Muscle of leg (tissue), 11 donors: ENCODE measurements around the gene HOMEZ. TPM values are rescaled to one million over a fixed set of nuclear protein-coding genes. Genes with fewer than 3 reads are reported as not detected.

Experiments
- DNase-seq: peaks from one replicate; pipeline ENCODE4 v3.0.0; 2013
- H3K27ac ChIP-seq: one replicate; pipeline ENCODE4 v1.5.1; 2013; ENCODE audit warnings: mild to moderate bottlenecking, low read length, control low read depth
- H3K27me3 ChIP-seq: one replicate; pipeline ENCODE4 v1.6.1; 2013; ENCODE audit warnings: low read length; ENCODE audit not compliant: control insufficient read depth, insufficient read depth
- H3K36me3 ChIP-seq: one replicate; pipeline ENCODE4 v1.6.1; 2013; ENCODE audit warnings: low read length; ENCODE audit not compliant: control insufficient read depth, insufficient read depth
- H3K4me1 ChIP-seq: one replicate; pipeline ENCODE4 v1.6.1; 2013; ENCODE audit warnings: low read length; ENCODE audit not compliant: control insufficient read depth, insufficient read depth
- H3K4me3 ChIP-seq: one replicate; pipeline ENCODE4 v1.5.1; 2013; ENCODE audit warnings: low read length, control low read depth
- H3K9me3 ChIP-seq: replicated peaks from 2 replicates; pipeline ENCODE4 v1.6.1; 2013; ENCODE audit warnings: low read depth, low read length; ENCODE audit not compliant: control insufficient read depth
- WGBS: methylation state at CpG from one replicate; pipeline ENCODE4 v1.1.5; 2013; ENCODE audit warnings: missing lambda C conversion rate; ENCODE audit not compliant: insufficient coverage; 5-methylcytosine and 5-hydroxymethylcytosine counted together
- polyA plus RNA-seq, 8 donors: library from polyadenylated mRNA; unstranded; fragments of 120-200 nt; gene quantifications; one replicate each; pipeline versions ENCODE4 v1.2.1 to v1.2.3, GENCODE V29; 2013; ENCODE audit warnings: inconsistent platforms in 1 of 8, low replicate concordance in 1 of 8; ENCODE audit not compliant: insufficient read length in 8 of 8, insufficient read depth in 1 of 8
- total RNA-seq: library from RNA; stranded (reverse); fragments of 120-200 nt; gene quantifications from one replicate; pipeline ENCODE4 v1.2.4, GENCODE V29; 2013

Gene HOMEZ
- total and polyA plus RNA-seq, 9 donors, result 8.6 to 12.6 (median 10.9) TPM

- WGBS, result 54% methylated on average over 5 of the region's 10 CpGs
- Histone ChIP-seq H3K27me3 (no peaks in the 10 kb centered on the region), H3K4me3 (peak overlapping the region; percentile 86), H3K9me3 (no peaks in the 10 kb centered on the region), H3K27ac (peak overlapping the region; percentile 93), H3K36me3 (peaks cover 32% of the 10 kb centered on the region), H3K4me1 (peaks cover 21% of the 10 kb centered on the region)
- no peak for DNase-seq
These were observed 36.9 kb upstream of the HOMEZ start for GRCh38 chr14:23322568-23323517.

- Histone ChIP-seq H3K4me3 (peak overlapping the region; percentile 86), H3K27me3 (no peaks in the 10 kb centered on the region), H3K9me3 (no peaks in the 10 kb centered on the region), H3K4me1 (peaks cover 21% of the 10 kb centered on the region), H3K27ac (peak overlapping the region; percentile 93), H3K36me3 (peaks cover 35% of the 10 kb centered on the region)
- under 1% methylated on average over 27 of the region's 64 CpGs for WGBS
- DNase-seq, result peak; percentile 49
These were observed 35.9 kb upstream of the HOMEZ start for GRCh38 chr14:23321572-23322547.

GRCh38 chr14:23320584-23321571 lies 34.9 kb upstream of the HOMEZ start, which contains the start of gene PABPN1:
TSS of gene PABPN1 (plus strand) at chr14:23321457. CDS start at chr14:23321470, 13 bp downstream.
- H3K4me1 ChIP-seq, result peaks cover 21% of the 10 kb centered on the region
- peaks cover 35% of the 10 kb centered on the region for H3K36me3 ChIP-seq
- DNase-seq, result peak; percentile 100
- H3K27ac ChIP-seq, result peak within 1 kb of the TSS; percentile 99
- WGBS, result under 1% methylated on average over 60 of the region's 63 CpGs
- no peaks in the 10 kb centered on the region for H3K9me3 ChIP-seq
- H3K27me3 ChIP-seq, result no peaks in the 10 kb centered on the region
- H3K4me3 ChIP-seq, result peak within 1 kb of the TSS; percentile 86

- 89% methylated on average over 7 of the region's 17 CpGs for WGBS
- Histone ChIP-seq H3K27me3 (no peaks in the 10 kb centered on the region), H3K9me3 (no peaks in the 10 kb centered on the region), H3K36me3 (peaks cover 27% of the 10 kb centered on the region), H3K27ac (peak overlapping the region; percentile 99), H3K4me3 (peak overlapping the region; percentile 55), H3K4me1 (peaks cover 20% of the 10 kb centered on the region)
- DNase-seq, result peak; percentile 50
These were observed 34.0 kb upstream of the HOMEZ start for GRCh38 chr14:23319746-23320583.

GRCh38 chr14:23316300-23316699 lies 30.4 kb upstream of the HOMEZ start:
- DNase-seq, result no peak
- Histone ChIP-seq H3K4me1 (peaks cover 6% of the 10 kb centered on the region), H3K36me3 (peaks cover 8% of the 10 kb centered on the region), H3K27ac (no peak overlapping the region), H3K4me3 (no peak overlapping the region), H3K9me3 (no peaks in the 10 kb centered on the region), H3K27me3 (no peaks in the 10 kb centered on the region)
- 100% methylated on average over 2 of the region's 5 CpGs for WGBS

- no peak overlapping the region for H3K27ac ChIP-seq
- no peak for DNase-seq
- no peaks in the 10 kb centered on the region for H3K9me3 ChIP-seq
- no peaks in the 10 kb centered on the region for H3K27me3 ChIP-seq
- peaks cover 27% of the 10 kb centered on the region for H3K4me1 ChIP-seq
- peaks cover 40% of the 10 kb centered on the region for H3K36me3 ChIP-seq
- no peak overlapping the region for H3K4me3 ChIP-seq
- no CpG with 5 or more reads among the region's 1 CpG for WGBS
These were observed 24.6 kb upstream of the HOMEZ start for GRCh38 chr14:23310546-23310945.

- H3K27me3 ChIP-seq, result no peaks in the 10 kb centered on the region
- no peaks in the 10 kb centered on the region for H3K9me3 ChIP-seq
- no peak overlapping the region for H3K27ac ChIP-seq
- peaks cover 27% of the 10 kb centered on the region for H3K4me1 ChIP-seq
- no peak for DNase-seq
- H3K36me3 ChIP-seq, result peaks cover 40% of the 10 kb centered on the region
- no peak overlapping the region for H3K4me3 ChIP-seq
- WGBS, result 86% methylated on average over 13 of the region's 17 CpGs
These were observed 23.0 kb upstream of the HOMEZ start for GRCh38 chr14:23308721-23309445.
